Left ventricle myocardium inferior (tissue), 1 donor: ENCODE measurements around the gene BCAR3. TPM values are rescaled to one million over a fixed set of nuclear protein-coding genes. Genes with fewer than 3 reads are reported as not detected.

Experiments
- DNase-seq: peaks from one replicate; pipeline ENCODE4 v3.0.0-alpha.2; 2020
- H3K27ac ChIP-seq: fragments of 200-600 bp; replicated peaks from 2 replicates; pipeline ENCODE4 v1.8.0; 2021
- H3K27me3 ChIP-seq: fragments of 200-600 bp; 2 replicates; pipeline ENCODE4 v1.8.0; 2021; ENCODE audit warnings: low read depth
- H3K36me3 ChIP-seq: fragments of 200-600 bp; 2 replicates; pipeline ENCODE4 v1.8.0; 2021
- H3K4me1 ChIP-seq: fragments of 200-600 bp; 2 replicates; pipeline ENCODE4 v1.8.0; 2021
- H3K4me3 ChIP-seq: fragments of 200-600 bp; 2 replicates; pipeline ENCODE4 v1.8.0; 2021; ENCODE audit warnings: mild to moderate bottlenecking, moderate library complexity
- H3K9me3 ChIP-seq: fragments of 200-600 bp; replicated peaks from 2 replicates; pipeline ENCODE4 v1.8.0; 2021
- CTCF ChIP-seq: fragments of 200-600 bp; IDR thresholded peaks from 2 replicates; pipeline ENCODE4 v1.8.0; 2021; ENCODE audit warnings: antibody characterized with exemption, mild to moderate bottlenecking, borderline replicate concordance
- intact Hi-C: fragments of 100-400 bp; cut with micrococcal nuclease; formaldehyde crosslinking; loops from one replicate; pipeline ENCODE4 v1.11.0; 2022
- total RNA-seq: library from RNA; stranded (reverse); fragmentation: NEBNext Ultra II Directional; extraction: Animal tissue kit (Norgen Biotek cat#: 25700); gene quantifications from one replicate; pipeline ENCODE4 v1.2.1, GENCODE V29; 2021
- donor health status: DM: no; HTN: yes; CAD: no; lungs with severe emphysema.

The BCAR3 gene
- total RNA-seq, 1 donor from 2014 or later: 23.5 TPM

GRCh38 chr1:93598396-93598795 lies 83.2 kb downstream of the BCAR3 start:
- intact Hi-C loops: no loop called here
- H3K36me3 ChIP-seq: no peaks in the 10 kb centered on the region
- DNase-seq: no peak
- no peak for TF ChIP-seq CTCF
- peak overlapping the region; percentile 78 for H3K27ac ChIP-seq
- H3K4me3 ChIP-seq: no peak overlapping the region
- H3K4me1 ChIP-seq: peaks cover 100% of the 10 kb centered on the region
- no peaks in the 10 kb centered on the region for H3K27me3 ChIP-seq
- no peaks in the 10 kb centered on the region for H3K9me3 ChIP-seq

- no peaks in the 10 kb centered on the region for H3K9me3 ChIP-seq
- H3K4me3 ChIP-seq: no peak overlapping the region
- H3K27ac ChIP-seq: peak overlapping the region; percentile 78
- H3K27me3 ChIP-seq: no peaks in the 10 kb centered on the region
- H3K36me3 ChIP-seq: no peaks in the 10 kb centered on the region
- peaks cover 100% of the 10 kb centered on the region for H3K4me1 ChIP-seq
- no peak for TF ChIP-seq CTCF
- intact Hi-C loops: no loop called here
- peak; percentile 69 for DNase-seq
Measured at GRCh38 chr1:93597709-93598108, 83.9 kb downstream of the BCAR3 start.

GRCh38 chr1:93596329-93597089 lies 85.1 kb downstream of the BCAR3 start:
- intact Hi-C loops: no loop called here
- no peak for DNase-seq
- Histone ChIP-seq H3K36me3 (peaks cover 5% of the 10 kb centered on the region), H3K27me3 (no peaks in the 10 kb centered on the region), H3K4me3 (no peak overlapping the region), H3K27ac (peak overlapping the region; percentile 78), H3K4me1 (peaks cover 100% of the 10 kb centered on the region), H3K9me3 (no peaks in the 10 kb centered on the region)
- TF ChIP-seq CTCF: no peak

- Histone ChIP-seq H3K27me3 (no peaks in the 10 kb centered on the region), H3K27ac (peak overlapping the region; percentile 78), H3K4me3 (no peak overlapping the region), H3K4me1 (peaks cover 98% of the 10 kb centered on the region), H3K9me3 (no peaks in the 10 kb centered on the region), H3K36me3 (peaks cover 7% of the 10 kb centered on the region)
- TF ChIP-seq CTCF: no peak
- no peak for DNase-seq
- intact Hi-C loops: no loop called here
Measured at GRCh38 chr1:93595743-93596142, 85.9 kb downstream of the BCAR3 start.

GRCh38 chr1:93595266-93595665 lies 86.4 kb downstream of the BCAR3 start:
- Histone ChIP-seq H3K27ac (peak overlapping the region; percentile 78), H3K4me1 (peaks cover 94% of the 10 kb centered on the region), H3K9me3 (no peaks in the 10 kb centered on the region), H3K36me3 (peaks cover 8% of the 10 kb centered on the region), H3K27me3 (no peaks in the 10 kb centered on the region), H3K4me3 (no peak overlapping the region)
- intact Hi-C loops: no loop called here
- TF ChIP-seq CTCF: no peak
- DNase-seq: no peak
